Lower lobe of right lung (tissue), 2 donors: ENCODE results near the gene ASB3. TPM values are rescaled to one million over a fixed set of nuclear protein-coding genes. Genes with fewer than 3 reads are reported as not detected.
A peak's percentile ranks its signal among the peaks of the same experiment; 100 is the strongest.
"Not testable (repeated sequence)": the region's sequence is repeated elsewhere in the genome, so short reads cannot be mapped to it uniquely, and the experiment has no call there.

Experiments
- ATAC-seq, 2 donors: fragments of 200-7000 bp; cut with Tn5 transposase; one replicate each; pipeline ENCODE4 v1.9.1; 2020 to 2022; ENCODE audit warnings: mild to moderate bottlenecking in 2 of 2, moderate library complexity in 2 of 2
- DNase-seq: peaks from one replicate; pipeline ENCODE4 v3.0.0-alpha.2; 2020
- H3K27ac ChIP-seq: fragments of 200-600 bp; one replicate; pipeline ENCODE4 v1.8.0; 2022
- H3K27me3 ChIP-seq: fragments of 200-600 bp; one replicate; pipeline ENCODE4 v1.8.0; 2022; ENCODE audit warnings: low read depth
- H3K36me3 ChIP-seq: fragments of 200-600 bp; one replicate; pipeline ENCODE4 v1.8.0; 2022; ENCODE audit warnings: mild to moderate bottlenecking
- H3K4me1 ChIP-seq: fragments of 200-600 bp; one replicate; pipeline ENCODE4 v1.8.0; 2022
- H3K4me3 ChIP-seq: fragments of 200-600 bp; one replicate; pipeline ENCODE4 v1.8.0; 2022; ENCODE audit warnings: mild to moderate bottlenecking
- H3K9me3 ChIP-seq: fragments of 200-600 bp; one replicate; pipeline ENCODE4 v1.8.0; 2022
- CTCF ChIP-seq: fragments of 200-600 bp; IDR thresholded peaks from one replicate; pipeline ENCODE4 v1.8.0; 2022; ENCODE audit warnings: antibody characterized with exemption, mild to moderate bottlenecking
- intact Hi-C: fragments of 100-400 bp; cut with DNase I; formaldehyde crosslinking; loops from one replicate; pipeline ENCODE4 v1.11.0; 2022
- long read RNA-seq: library from polyadenylated mRNA; unstranded; transcript quantifications from one replicate; pipeline ENCODE4 v2.0.0, GENCODE V29; 2021
- total RNA-seq: library from RNA; stranded (reverse); fragmentation: NEBNext Ultra II Directional; extraction: Animal tissue kit (Norgen Biotek cat#: 25700); gene quantifications from one replicate; pipeline ENCODE4 v1.2.1, GENCODE V29; 2021
- donor health status: DM: no; HTN: yes; CAD: no; lungs with severe emphysema.

ASB3 gene
- total RNA-seq: 35.0 TPM
- long read RNA-seq, transcript ASB3-201 (10 exons, 2,214 nt): major isoform, 20 of 32 reads
- long read RNA-seq, partial matches to known transcripts: 1 of 32 reads
- long read RNA-seq, other reads (novel, unspliced or antisense): 9 of 32 reads

GRCh38 chr2:53786705-53787613, at the start of gene ASB3, which contains the start of gene ERLEC1:
Gene ASB3, minus strand, starts transcription at chr2:53786953. Its CDS starts 21,381 bp downstream, at chr2:53765572.
Gene ERLEC1, plus strand, starts transcription at chr2:53787044. Its CDS starts 167 bp downstream, at chr2:53787211.
- H3K9me3 ChIP-seq: no peaks in the 10 kb centered on the region
- intact Hi-C loops: no loop called here
- H3K27me3 ChIP-seq: no peaks in the 10 kb centered on the region
- H3K36me3 ChIP-seq: no peaks in the 10 kb centered on the region
- peak within 1 kb of the TSS; percentile 94 for H3K4me3 ChIP-seq
- peak within 1 kb of the TSS; percentile 92 for H3K27ac ChIP-seq
- DNase-seq (peak; percentile 94), ATAC-seq (peak; percentile 96 to 98)
- peaks cover 74% of the 10 kb centered on the region for H3K4me1 ChIP-seq
- TF ChIP-seq CTCF: no peak

- DNase-seq, ATAC-seq, H3K9me3 ChIP-seq, H3K36me3 ChIP-seq, H3K4me1 ChIP-seq, H3K4me3 ChIP-seq, H3K27me3 ChIP-seq, intact Hi-C loops, H3K27ac ChIP-seq: not testable (repeated sequence)
Observed at GRCh38 chr2:53829980-53830290, 43.2 kb upstream of the ASB3 start.

GRCh38 chr2:53829273-53829979, 42.7 kb upstream of the ASB3 start:
- TF ChIP-seq CTCF: no peak
- Histone ChIP-seq H3K27me3 (no peaks in the 10 kb centered on the region), H3K4me1 (peaks cover 7% of the 10 kb centered on the region), H3K4me3 (no peak overlapping the region), H3K27ac (no peak overlapping the region), H3K36me3 (peaks cover 7% of the 10 kb centered on the region), H3K9me3 (no peaks in the 10 kb centered on the region)
- ATAC-seq: no peak
- no peak for DNase-seq
- intact Hi-C loops: no loop called here

- peaks cover 7% of the 10 kb centered on the region for H3K36me3 ChIP-seq
- no peaks in the 10 kb centered on the region for H3K27me3 ChIP-seq
- H3K27ac ChIP-seq: no peak overlapping the region
- no peak overlapping the region for H3K4me3 ChIP-seq
- DNase-seq: no peak
- TF ChIP-seq CTCF: no peak
- peaks cover 7% of the 10 kb centered on the region for H3K4me1 ChIP-seq
- no peak for ATAC-seq
- intact Hi-C loops: no loop called here
- no peaks in the 10 kb centered on the region for H3K9me3 ChIP-seq
Observed at GRCh38 chr2:53828331-53828730, 41.6 kb upstream of the ASB3 start.

GRCh38 chr2:53827398-53828175, 40.8 kb upstream of the ASB3 start:
- Histone ChIP-seq H3K27ac (no peak overlapping the region), H3K27me3 (no peaks in the 10 kb centered on the region), H3K9me3 (no peaks in the 10 kb centered on the region), H3K4me1 (peaks cover 7% of the 10 kb centered on the region), H3K4me3 (no peak overlapping the region), H3K36me3 (peaks cover 7% of the 10 kb centered on the region)
- DNase-seq (no peak), ATAC-seq (no peak)
- intact Hi-C loops: no loop called here
- no peak for TF ChIP-seq CTCF
